Activated gamma-delta T cell treated with Interleukin-2 at 50 U/mL for 16 hours (primary cell): ENCODE results near the gene PIGC.

ENCODE experiments used
- DNase-seq: peaks from one replicate; pipeline ENCODE4 v3.0.0-alpha.2; 2020

PIGC gene

DNA sequence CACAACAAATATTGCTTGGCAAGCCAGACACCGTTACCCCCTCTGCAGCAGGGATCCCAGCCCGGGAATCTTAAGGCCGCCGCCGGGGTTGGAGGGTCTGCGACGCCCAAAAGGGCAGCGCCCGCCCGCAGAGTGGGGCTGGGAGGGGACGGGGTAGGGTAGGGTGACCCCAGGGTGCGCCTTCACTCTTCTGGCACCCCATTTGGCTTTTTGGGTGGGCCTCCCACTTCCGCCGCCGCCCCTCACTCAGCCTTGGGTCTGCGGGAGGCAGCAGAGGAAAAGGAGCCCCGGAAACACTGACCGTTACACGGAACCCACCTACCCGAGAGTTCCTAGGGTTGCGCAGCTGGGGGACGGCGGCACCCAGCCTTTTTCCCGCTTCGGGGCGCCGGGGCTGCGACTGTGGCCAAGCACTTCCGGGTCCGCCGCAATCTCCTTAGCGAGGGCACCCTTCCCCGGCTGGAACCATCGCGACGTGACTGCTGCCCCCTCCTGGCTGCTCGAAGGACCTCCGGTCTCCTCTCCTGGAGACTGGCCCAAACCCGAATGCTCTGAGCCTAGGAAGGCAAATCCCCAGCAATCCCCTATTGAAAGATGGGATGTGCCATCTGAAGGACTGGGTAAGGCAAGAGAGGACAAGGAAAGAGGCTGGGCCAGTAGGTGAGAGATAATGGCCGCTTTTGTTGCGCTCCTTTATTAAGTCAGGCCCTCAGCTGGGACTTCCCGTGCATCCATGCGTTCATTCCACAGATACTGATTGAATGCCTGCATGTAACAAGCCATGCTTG, at the start of gene PIGC:
PIGC (minus strand) TSS at position 404 of the 788 bp plus-strand sequence. CDS start 1,447 bp downstream, outside the sequence.
- peak; percentile 92 for DNase-seq

GRCh38 chr1:172492421-172492820, 48.6 kb upstream of the PIGC start:
- no peak for DNase-seq

GRCh38 chr1:172489847-172490246, 46.0 kb upstream of the PIGC start:
- no peak for DNase-seq

DNA sequence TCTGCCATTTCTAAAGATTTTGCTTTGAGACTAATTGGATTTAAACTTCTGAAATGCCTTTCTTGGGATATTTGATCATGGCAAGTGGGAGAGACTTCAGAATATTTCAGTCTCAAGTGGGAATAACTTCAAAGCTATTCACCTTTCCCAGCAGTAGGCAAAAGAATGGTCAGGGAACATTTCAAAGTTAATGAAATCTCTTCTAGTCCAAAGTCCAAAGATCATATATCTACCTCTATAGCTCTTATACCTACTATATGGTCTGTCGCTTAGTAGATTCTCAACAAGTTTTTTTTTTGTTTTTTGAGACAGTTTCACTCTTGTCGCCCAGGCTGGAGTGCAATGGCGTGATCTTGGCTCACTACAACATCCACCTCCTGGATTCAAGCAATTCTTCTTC, 44.5 kb upstream of the PIGC start:
- DNase-seq: no peak

DNA sequence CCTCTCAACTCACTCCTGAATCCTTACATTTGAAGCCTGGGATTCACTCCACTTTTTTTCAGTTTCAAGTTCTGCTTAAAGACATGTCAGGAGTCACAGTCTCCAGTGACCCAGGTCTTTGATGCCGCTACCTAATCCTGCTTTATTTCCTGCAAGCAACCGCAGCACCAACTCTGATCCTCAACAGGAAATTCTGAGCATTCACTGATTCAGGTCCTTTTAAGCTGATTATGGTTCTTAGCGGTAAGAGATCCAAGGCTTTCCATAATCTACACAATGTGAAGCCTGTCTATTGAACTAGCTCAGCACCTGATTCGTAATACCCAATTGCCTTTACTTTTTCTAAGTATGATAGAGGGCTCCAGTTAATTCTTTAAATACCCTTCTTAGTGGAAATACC, 43.7 kb upstream of the PIGC start:
- no peak for DNase-seq

GRCh38 chr1:172486805-172487454, 43.1 kb upstream of the PIGC start:
- no peak for DNase-seq

DNA sequence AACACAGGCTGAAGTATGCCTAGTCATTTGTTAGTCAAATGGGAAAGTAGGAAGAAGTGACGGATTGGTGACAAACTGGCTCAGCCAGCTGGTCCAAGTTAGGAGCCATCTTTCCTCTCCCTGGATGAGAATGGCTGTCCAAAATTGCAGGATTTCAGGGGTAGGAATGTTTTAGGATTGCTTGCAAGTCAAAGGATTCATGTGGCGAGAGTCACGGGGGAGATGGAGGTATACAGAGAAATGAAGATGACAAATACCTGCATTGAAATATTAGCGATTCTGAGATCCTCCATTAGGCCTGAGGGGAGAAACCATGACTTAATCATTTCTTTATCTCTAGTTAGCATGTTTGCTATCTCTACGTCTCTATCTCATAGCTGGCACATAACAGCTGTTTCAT, 41.8 kb upstream of the PIGC start:
- no peak for DNase-seq

DNA sequence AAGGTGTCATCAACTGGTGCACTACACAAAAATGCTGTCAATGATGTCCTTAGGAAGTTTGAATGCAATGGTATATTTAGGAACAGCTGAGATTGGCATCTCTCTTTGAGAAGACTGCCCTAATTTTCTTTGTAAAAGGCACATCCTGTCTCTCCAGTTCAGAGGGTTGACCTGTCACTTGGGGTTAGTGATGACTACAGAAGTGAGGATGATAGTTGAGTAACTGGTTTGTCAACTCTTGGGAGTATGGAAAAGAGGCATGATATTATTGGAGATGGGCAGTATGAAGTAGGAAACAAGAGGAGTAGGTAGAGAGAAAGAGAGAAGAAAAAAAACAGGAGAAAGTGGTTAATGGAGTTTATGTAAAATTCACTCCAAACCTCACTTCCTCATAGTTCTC, 40.4 kb upstream of the PIGC start:
- DNase-seq: no peak

DNA sequence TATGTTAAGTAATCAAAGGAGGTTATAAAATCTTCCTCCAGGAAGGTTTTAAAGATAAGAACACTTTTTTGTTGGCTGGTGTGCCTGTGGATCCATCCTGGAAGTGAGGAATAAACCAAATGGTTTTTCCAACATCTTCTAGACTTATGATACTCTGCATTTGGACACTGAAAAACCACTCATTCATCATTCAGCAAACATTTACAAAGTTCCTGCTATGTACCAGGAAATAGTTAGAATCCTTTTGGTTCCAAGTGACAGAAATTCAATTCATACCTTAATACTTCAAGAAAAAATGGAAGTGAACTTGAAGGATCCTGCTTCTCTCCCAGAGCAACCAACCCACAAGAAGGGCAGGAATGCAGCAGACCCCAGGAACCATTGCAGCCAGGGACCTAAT, 39.6 kb upstream of the PIGC start:
- no peak for DNase-seq

DNA sequence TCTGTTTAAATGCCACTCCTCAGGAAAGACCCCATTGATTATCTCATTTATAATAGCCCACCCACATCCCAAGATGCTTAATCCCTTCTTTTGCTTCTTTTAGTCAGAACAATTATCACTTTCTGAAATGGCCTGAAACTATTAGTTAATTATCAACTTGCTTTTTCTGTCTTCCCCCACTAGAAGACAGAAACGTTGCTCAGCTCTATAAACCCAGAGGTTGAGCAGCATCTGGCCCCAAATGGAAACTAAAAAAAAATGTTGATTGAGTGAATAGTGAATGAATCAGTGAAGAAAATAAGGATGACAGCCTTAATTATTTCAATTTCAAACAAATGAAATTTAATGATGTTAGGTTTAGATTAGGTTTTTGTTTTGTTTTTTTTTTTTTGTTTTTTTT, 38.2 kb upstream of the PIGC start:
- DNase-seq: no peak

DNA sequence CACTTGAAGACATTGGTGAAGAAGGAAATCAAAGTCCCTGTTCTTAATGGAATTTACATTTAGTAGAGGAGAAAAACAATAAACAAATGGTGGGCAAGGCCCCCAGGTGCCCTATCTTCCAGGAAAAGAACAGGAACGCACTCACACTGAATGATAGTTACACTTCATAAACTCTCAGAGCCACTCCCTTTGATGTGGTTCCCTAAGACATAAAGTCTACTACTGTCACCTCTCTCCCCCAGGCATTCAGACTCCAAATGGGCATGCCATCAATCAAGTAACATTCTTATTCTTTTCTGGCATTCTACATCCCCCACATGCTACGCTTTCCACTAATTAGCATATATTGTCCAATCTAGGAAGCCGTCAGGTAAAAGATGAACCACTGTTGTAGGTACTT, 36.6 kb upstream of the PIGC start:
- DNase-seq: no peak

DNA sequence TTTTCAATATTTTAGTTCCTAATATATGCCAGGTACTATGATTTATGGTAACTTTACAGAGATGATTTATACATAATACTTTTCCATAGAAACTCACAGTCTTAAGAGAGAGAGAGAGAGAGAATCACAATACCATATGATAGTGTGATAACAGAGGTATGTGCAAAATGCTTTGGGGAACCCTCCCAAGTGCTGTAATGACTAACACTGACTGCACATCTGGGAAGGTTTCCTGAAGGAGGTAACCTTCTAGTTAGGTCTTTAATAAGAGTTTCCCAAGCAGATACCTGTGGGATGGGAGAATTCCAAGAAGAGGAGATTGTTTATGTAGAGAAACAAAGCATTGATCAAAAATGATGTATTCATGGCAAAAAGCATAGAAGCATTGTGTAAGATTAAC, 34.6 kb upstream of the PIGC start:
- DNase-seq: no peak

GRCh38 chr1:172477741-172478140, 33.9 kb upstream of the PIGC start:
- DNase-seq: no peak

DNA sequence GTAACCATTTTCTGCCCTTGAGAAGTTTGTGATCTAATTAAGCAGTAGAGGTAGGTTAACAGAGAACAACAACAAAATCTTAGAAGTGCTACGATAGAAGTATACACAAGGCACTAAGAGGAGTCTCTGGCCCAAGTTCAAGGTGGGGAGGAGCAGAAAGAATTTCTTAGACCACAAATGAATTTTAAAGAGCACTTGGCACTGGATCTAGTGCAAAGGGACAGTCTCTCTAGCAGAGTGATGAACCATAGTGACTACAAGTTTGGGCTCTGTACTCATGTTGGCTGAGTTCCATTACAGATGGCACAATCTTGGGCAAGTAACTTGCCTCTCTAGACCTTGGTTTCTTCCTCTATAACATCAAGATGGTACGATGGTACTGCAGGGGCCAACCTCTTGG, 33.3 kb upstream of the PIGC start:
- DNase-seq: no peak

GRCh38 chr1:172476218-172476811, 32.4 kb upstream of the PIGC start:
- DNase-seq: no peak

GRCh38 chr1:172473842-172474241, 30.0 kb upstream of the PIGC start:
- DNase-seq: no peak

DNA sequence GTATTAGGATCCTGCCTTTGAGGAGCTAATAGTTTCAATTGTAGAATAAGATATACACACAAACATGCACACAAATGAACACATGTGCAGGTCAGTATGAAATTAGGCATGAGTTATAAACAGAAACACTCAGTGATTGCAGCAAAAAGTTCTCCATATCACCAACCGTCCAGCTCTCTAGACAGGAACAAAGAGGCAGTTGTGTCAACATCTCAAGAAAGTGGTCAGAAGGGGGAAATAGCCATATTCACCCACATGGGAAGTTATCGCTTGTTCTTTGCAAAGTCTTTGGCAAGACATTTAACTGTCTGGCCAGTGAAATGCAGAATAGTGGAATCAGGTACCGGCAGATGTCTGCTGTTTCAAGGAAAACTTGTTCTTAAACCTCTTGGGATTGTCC, 29.4 kb upstream of the PIGC start:
- DNase-seq: no peak

DNA sequence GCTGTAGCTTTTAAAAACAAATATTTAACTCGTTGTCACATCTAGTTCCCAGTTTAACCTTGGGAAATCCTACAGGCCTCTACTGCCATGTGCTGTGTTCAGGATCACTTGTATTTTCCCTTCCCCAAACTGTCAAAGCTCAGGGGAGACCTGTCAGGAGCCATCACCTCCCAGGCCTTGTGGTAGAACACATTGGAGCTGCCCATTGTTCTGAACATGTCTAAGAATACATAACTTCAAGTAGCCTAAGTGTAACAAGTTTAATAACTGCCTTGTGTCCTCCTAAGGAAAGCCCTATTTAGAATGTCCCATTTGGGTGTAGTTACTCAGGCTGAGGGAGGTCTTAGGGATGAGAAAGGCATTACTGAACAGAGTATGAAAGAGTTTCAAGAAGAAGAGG, 28.6 kb upstream of the PIGC start:
- DNase-seq: no peak

DNA sequence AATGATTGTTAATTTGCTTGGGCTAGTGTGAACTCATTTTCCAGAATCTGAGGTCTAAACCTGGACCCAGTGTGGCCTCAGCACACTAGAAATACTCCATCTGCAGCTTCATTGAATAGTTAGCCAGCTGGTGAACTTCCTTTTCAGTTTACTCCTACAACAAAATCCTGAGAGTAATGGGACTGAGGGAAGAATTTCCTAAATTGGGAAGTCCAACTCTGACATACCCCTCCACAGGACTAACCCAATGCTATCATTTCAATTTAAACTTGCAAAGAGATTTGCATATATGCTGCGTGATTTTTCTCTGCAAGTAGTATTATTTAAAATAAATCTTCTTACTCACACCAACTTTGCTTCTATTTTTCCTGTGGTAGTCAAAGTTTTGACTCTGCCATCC, 27.8 kb upstream of the PIGC start:
- no peak for DNase-seq

DNA sequence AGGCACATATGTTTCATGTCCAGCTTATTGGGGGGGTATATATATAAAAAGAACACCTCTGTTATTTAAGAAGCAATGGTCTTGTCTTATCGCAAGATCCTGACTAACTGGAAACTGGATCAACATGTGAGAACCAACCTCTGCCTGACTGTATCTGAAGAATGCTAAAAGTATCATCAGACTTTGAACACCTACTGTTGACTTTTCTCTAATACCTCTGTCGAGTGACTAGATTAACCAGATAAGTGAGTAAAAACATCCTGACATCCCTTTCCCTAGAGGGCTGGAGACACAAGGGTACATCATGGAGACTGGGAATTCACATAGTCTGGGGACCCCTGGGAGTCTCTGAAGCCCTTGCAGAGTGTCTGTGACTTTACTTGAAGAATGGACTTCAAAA, 26.3 kb upstream of the PIGC start:
- DNase-seq: no peak

DNA sequence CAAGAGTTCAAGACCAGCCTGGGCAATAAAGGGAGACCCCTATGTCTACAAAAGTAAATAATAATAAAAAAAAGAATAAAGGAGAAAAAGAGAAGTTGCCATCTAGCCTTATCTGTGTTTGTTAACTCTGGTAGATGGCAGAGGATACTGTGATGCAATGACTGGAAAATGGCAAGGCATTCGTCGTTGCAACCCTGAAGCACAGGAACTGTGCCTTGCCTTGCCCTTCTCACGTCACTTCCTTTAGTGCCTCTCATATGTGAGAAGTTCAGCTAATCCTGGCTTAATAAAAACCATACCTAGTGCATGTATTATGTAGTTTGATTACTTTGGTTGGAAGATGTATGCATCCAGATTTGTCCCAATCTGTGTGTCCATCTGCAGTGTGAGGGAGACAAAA, 25.8 kb upstream of the PIGC start:
- DNase-seq: no peak

DNA sequence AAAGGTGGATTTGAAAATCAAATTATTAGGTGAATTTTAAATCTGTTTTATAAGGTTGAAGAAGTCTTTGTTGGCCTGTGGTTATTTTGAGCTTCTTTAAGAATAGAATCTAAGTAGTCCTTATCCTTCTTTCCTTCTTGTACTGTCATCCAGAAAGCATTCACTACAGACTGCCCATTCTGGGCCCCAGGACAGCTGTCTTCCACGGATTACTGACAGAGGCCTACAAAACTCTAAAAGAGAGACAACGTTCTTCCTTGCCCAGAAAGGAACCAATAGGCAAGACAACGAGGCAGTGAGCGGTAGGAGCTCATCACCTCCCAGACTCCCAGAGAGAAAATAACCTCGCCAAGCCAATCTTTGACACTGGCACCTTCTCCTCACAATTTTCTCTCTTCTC, 24.4 kb upstream of the PIGC start:
- no peak for DNase-seq

GRCh38 chr1:172467446-172467845, 23.6 kb upstream of the PIGC start:
- DNase-seq: no peak

DNA sequence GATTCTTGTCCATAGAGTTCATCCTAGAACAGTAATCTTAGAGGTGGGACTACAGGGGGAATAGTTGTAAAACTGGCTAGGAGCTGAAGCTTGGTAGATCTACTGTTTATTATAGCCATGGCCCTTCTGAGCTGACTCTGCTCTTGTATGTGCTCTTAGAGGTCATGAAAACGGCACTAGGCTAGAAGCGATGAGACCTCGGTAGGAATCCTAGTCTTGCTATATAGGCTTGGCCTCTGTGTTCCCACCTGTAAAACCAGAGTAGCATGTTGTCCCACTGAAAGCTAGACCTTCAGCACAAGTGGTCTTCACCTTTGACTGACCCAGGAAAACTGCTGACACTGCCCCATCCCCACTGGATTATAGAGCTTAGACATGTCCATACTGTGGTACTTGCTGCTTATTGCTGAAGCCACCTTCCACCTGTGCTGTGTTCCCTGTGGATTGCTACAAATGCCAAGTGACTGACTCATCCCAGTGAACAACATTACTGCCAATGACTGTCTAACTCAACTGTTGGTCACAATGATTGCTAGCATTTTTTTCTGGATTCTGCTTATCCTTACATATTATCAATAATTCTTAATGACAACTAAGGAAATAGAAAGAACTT, 23.0 kb upstream of the PIGC start:
- DNase-seq: no peak
